Measurements from ENCODE around the gene SYTL4. TPM values are rescaled to one million over a fixed set of nuclear protein-coding genes. Genes with fewer than 3 reads are reported as not detected.

The SYTL4 gene
- total and polyA plus RNA-seq, 8 donors = 8.8 to 14.9 (median 11.6) TPM

- Histone ChIP-seq H3K27ac (peak overlapping the region in 1 of 2 donors; percentile 15), H3K36me3 (no peaks in the 10 kb centered on the region), H3K4me3 (no peak overlapping the region), H3K27me3 (no peaks in the 10 kb centered on the region), H3K4me1 (no peaks in the 10 kb centered on the region), H3K9me3 (no peaks in the 10 kb centered on the region)
- no peak for TF ChIP-seq CTCF (IDR thresholded peaks at IDR 0.05)
- DNase-seq (no peak), ATAC-seq (no peak)
- intact Hi-C loops (cut with DNase I) = no loop called here
Measured at GRCh38 chrX:100659431-100660137, 72.3 kb downstream of the SYTL4 start.

GRCh38 chrX:100658941-100659381, 73.0 kb downstream of the SYTL4 start:
- intact Hi-C loops (cut with DNase I) = no loop called here
- Histone ChIP-seq H3K4me3 (no peak overlapping the region), H3K36me3 (no peaks in the 10 kb centered on the region), H3K9me3 (no peaks in the 10 kb centered on the region), H3K4me1 (no peaks in the 10 kb centered on the region), H3K27ac (peak overlapping the region in 1 of 2 donors; percentile 15), H3K27me3 (no peaks in the 10 kb centered on the region)
- ATAC-seq = no peak
- TF ChIP-seq CTCF (IDR thresholded peaks at IDR 0.05) = no peak
- no peak for DNase-seq

- H3K4me1 ChIP-seq = no peaks in the 10 kb centered on the region
- H3K9me3 ChIP-seq = no peaks in the 10 kb centered on the region
- DNase-seq = no peak
- no peaks in the 10 kb centered on the region for H3K36me3 ChIP-seq
- no peaks in the 10 kb centered on the region for H3K27me3 ChIP-seq
- no peak overlapping the region for H3K4me3 ChIP-seq
- ATAC-seq = no peak
- no peak for TF ChIP-seq CTCF (IDR thresholded peaks at IDR 0.05)
- no peak overlapping the region for H3K27ac ChIP-seq
- intact Hi-C loops (cut with DNase I) = no loop called here
Measured at GRCh38 chrX:100654261-100654660, 77.7 kb downstream of the SYTL4 start.

- Histone ChIP-seq H3K9me3 (no peaks in the 10 kb centered on the region), H3K27me3 (no peaks in the 10 kb centered on the region), H3K27ac (no peak overlapping the region), H3K4me1 (no peaks in the 10 kb centered on the region), H3K4me3 (no peak overlapping the region), H3K36me3 (no peaks in the 10 kb centered on the region)
- no peak for TF ChIP-seq CTCF (IDR thresholded peaks at IDR 0.05)
- no peak for DNase-seq
- no peak for ATAC-seq
- intact Hi-C loops (cut with DNase I) = no loop called here
Measured at GRCh38 chrX:100652266-100652665, 79.7 kb downstream of the SYTL4 start.

- intact Hi-C loops (cut with DNase I) = no loop called here
- no peak for TF ChIP-seq CTCF (IDR thresholded peaks at IDR 0.05)
- H3K4me3 ChIP-seq = no peak overlapping the region
Measured at GRCh38 chrX:100650841-100651240, 81.1 kb downstream of the SYTL4 start.

More at GRCh38 chrX:100650841-100651240, 81.1 kb downstream of the SYTL4 start:
- H3K27ac ChIP-seq = peak overlapping the region; percentile 53 to 71
- H3K36me3 ChIP-seq = no peaks in the 10 kb centered on the region
- H3K4me1 ChIP-seq = no peaks in the 10 kb centered on the region
- no peaks in the 10 kb centered on the region for H3K9me3 ChIP-seq
- ATAC-seq (no peak), DNase-seq (no peak)
- no peaks in the 10 kb centered on the region for H3K27me3 ChIP-seq
